AG04449 (cell line): ENCODE measurements around the gene MRTFA.
A peak's percentile ranks its signal among the peaks of the same experiment; 100 is the strongest.
"Not testable (repeated sequence)": the region's sequence is repeated elsewhere in the genome, so short reads cannot be mapped to it uniquely, and the experiment has no call there.

Experiments used
- CTCF ChIA-PET: fragments of 350-600 bp; formaldehyde crosslinking; extraction: SDS; loops from one replicate; lab custom pipeline; 2021; ENCODE audit warnings: antibody characterized with exemption; lab: Yijun Ruan, JAX
- POLR2A ChIA-PET: fragments of 400-600, 350-600 bp; formaldehyde crosslinking; extraction: SDS; loops from one replicate; lab custom pipeline; 2020; ENCODE audit warnings: antibody characterized with exemption, inconsistent platforms; lab: Yijun Ruan, JAX
- DNase-seq: peaks from one replicate; pipeline ENCODE4 v3.0.0-alpha.2; 2010; ENCODE audit warnings: low read depth, low spot score
- H3K4me3 ChIP-seq: 2 replicates; pipeline ENCODE4 v1.5.1; 2011; ENCODE audit warnings: low read depth, mild to moderate bottlenecking, control low read depth, low read length
- TF ChIP-seq, protein P1 (sequence below): IDR thresholded peaks from one replicate; pipeline ENCODE4 v1.5.1; 2011; ENCODE audit warnings: mild to moderate bottlenecking, moderate library complexity, low read length, control low read depth, inconsistent platforms; ENCODE audit not compliant: insufficient read depth; ENCODE audit errors: missing control alignments

Gene MRTFA

DNA sequence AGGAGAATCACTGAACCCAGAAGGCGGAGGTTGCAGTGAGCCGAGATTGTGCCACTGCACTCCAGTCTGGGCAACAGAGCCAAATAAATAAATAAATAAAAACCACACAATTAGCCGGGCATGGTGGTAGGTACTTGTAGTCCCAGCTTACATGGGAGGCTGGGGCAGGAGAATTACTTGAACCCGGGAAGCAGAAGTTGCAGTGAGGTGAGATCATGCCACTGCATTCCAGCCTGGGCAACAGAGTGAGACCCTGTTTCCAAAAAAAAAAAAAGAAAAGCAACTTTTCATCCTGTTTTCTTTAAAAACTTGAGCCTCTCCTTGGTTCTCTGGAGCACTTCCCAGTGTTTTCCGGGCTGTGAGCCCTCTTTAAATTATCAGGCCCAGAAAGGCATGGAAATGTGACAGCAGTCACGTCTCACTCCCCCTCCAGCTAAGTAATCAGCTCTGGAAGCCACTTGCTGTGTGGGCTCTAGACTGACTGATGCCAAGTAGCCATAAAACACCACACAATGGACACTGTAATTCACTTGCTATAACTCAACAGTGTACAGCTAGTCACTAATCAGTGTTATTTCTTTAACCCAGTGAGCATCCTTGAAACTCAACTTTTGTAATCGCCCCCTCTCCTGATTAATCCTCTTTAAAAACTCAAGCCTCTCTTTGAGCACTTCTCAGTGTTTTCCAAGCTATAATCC lies 29.8 kb upstream of the MRTFA start:
- no peak overlapping the region for H3K4me3 ChIP-seq
- CTCF ChIA-PET: interaction anchor here (1.1 to 3.6 kb wide), 4 partner anchors 11 to 20 kb away, joined by 3 to 10 read pairs (median 5); partner anchors contain the start of gene MCHR1
- POLR2A ChIA-PET: interaction anchor here (0.7 kb wide), 1 partner anchor 907 kb away, joined by 3 read pairs; no protein-coding TSS in a partner anchor
- DNase-seq: peak; percentile 60
- TF ChIP-seq, protein P1, sequence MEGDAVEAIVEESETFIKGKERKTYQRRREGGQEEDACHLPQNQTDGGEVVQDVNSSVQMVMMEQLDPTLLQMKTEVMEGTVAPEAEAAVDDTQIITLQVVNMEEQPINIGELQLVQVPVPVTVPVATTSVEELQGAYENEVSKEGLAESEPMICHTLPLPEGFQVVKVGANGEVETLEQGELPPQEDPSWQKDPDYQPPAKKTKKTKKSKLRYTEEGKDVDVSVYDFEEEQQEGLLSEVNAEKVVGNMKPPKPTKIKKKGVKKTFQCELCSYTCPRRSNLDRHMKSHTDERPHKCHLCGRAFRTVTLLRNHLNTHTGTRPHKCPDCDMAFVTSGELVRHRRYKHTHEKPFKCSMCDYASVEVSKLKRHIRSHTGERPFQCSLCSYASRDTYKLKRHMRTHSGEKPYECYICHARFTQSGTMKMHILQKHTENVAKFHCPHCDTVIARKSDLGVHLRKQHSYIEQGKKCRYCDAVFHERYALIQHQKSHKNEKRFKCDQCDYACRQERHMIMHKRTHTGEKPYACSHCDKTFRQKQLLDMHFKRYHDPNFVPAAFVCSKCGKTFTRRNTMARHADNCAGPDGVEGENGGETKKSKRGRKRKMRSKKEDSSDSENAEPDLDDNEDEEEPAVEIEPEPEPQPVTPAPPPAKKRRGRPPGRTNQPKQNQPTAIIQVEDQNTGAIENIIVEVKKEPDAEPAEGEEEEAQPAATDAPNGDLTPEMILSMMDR: no peak

GRCh38 chr22:40665312-40665711 lies 28.8 kb upstream of the MRTFA start:
- no peak overlapping the region for H3K4me3 ChIP-seq
- POLR2A ChIA-PET: interaction anchor here (1.2 kb wide), 1 partner anchor 15 kb away, joined by 3 read pairs; no protein-coding TSS in a partner anchor
- DNase-seq: no peak
- TF ChIP-seq, protein P1: no peak
- CTCF ChIA-PET: interaction anchor here (0.7 to 3.6 kb wide), 6 partner anchors 10 to 620 kb away, joined by 3 to 10 read pairs (median 4); partner anchors contain the start of genes MCHR1 and RANGAP1

DNA sequence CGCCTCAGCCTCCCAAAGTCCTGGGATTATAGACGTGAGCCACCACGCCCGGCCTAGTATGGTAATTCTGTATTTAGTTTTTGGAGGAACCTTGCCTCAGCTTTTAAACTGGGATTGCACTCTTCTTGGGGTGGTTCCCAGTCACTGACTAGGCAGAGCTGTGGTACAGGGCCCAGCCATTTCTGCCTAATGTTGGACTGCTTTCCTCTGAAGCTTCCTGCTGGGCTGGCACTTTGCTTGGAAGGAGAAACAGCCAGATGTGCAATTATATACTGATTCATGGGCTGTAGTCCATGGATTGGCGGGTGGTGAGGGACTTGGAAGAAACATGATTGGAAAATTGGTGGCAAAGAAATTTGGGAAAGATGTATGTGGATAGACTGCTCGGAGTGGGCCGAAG lies 25.2 kb upstream of the MRTFA start:
- DNase-seq: no peak
- CTCF ChIA-PET: no interaction called here
- no peak overlapping the region for H3K4me3 ChIP-seq
- POLR2A ChIA-PET: no interaction called here
- TF ChIP-seq, protein P1: no peak

DNA sequence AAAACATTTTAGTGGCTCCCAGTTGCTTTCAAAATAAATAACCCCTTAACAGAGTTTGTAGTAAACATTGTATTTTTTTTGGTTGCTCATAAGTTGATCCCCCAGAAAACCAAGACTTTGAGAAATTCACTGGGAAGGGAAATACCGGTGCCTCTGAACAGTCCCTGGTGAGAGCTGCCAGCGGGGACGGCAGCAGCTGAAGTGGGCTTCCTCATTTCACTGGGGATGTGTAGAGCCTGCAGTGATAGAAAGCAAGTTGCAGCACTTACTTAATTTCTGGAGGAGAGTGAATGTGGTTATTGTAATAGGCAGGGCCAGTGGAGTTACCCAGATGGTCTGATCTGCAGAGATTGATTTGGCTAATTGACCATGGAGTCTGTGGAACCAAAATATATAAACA lies 24.2 kb upstream of the MRTFA start:
- ChIA-PET POLR2A (no interaction called here), CTCF (interaction anchor here (0.9 kb wide), 1 partner anchor 148 kb away, joined by 3 read pairs; no protein-coding TSS in a partner anchor)
- no peak overlapping the region for H3K4me3 ChIP-seq
- TF ChIP-seq, protein P1: no peak
- DNase-seq: no peak

DNA sequence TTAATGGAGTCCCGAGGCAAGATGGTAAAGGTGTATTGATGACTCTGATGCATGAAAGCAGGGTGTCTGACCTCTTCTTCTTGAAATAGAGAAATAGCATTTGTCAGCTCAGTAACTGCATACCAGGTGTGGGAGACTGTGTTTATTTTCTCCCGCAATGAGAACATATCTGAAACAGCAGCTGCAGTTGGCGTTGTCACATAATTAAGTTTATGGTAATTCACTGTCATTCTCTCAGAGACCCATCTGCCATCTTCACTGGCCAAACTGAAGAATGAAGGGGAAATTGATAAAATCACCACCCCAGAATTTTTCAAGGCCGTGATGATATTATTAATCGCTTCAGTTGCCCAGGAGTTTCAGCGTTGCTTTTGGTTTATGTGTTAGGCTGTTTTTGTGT lies 22.6 kb upstream of the MRTFA start:
- no peak overlapping the region for H3K4me3 ChIP-seq
- ChIA-PET CTCF (interaction anchor here (0.8 kb wide), 1 partner anchor 222 kb away, joined by 3 read pairs; no protein-coding TSS in a partner anchor), POLR2A (no interaction called here)
- TF ChIP-seq, protein P1: no peak
- no peak for DNase-seq

DNA sequence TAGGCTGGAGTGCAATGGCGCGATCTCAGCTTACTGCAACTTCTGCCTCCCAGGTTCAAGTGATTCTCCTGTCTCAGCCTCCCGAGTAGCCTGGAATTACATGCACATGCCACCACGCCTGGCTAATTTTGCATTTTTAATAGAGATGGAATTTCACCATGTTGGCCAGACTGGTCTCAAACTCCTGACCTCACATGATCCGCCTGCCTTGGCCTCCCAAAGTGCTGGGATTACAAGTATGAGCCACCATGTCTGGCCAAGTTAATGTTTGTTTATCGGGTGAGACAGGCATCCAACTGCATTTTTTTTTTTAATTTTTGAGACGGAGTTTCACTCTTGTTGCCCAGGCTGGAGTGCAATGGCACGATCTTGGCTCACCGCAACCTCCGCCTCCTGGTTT lies 20.1 kb upstream of the MRTFA start:
- H3K4me3 ChIP-seq, DNase-seq, POLR2A ChIA-PET: not testable (repeated sequence)
- CTCF ChIA-PET: interaction anchor here (2.0 to 4.6 kb wide), 3 partner anchors 9 to 243 kb away, joined by 6 to 19 read pairs (median 10); no protein-coding TSS in a partner anchor

DNA sequence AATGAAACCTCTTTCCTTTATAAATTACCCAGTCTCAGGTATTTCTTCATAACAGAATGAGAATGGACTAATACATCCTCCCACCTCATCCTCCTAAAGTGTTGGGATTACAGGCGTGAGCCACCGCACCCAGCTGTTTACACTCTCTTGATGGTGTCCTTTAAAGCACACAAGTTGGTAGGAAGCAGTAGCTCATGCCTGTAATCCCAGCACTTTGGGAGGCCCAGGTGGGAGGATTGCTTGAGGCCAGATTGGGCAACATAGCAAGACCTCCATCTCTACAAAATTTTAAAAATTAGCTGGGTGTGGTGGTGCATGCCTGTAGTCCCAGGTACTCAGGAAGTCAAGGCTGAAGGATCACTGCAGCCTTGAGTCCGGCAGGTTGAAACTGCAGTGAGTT lies 19.4 kb upstream of the MRTFA start:
- CTCF ChIA-PET: interaction anchor here (1.2 to 4.6 kb wide), 3 partner anchors 10 to 55 kb away, joined by 3 to 19 read pairs (median 10); no protein-coding TSS in a partner anchor
- H3K4me3 ChIP-seq, POLR2A ChIA-PET, DNase-seq: not testable (repeated sequence)
